Right renal cortex interstitium (tissue), 3 donors: ENCODE measurements around the gene CEP112. TPM values are rescaled to one million over a fixed set of nuclear protein-coding genes. Genes with fewer than 3 reads are reported as not detected.

Experiments used
- DNase-seq, 3 donors: peaks; one replicate each; pipeline ENCODE4 v3.0.0-alpha.2; 2013; ENCODE audit warnings: low read depth in 3 of 3, low spot score in 2 of 3
- polyA plus RNA-seq, 3 donors: library from polyadenylated mRNA; unstranded; fragments of 120-200 nt; gene quantifications; one replicate each; pipeline ENCODE4 v1.2.1, GENCODE V29; 2013; ENCODE audit not compliant: insufficient read length in 3 of 3

Gene CEP112
- polyA plus RNA-seq, 3 donors: 14.2 to 18.5 (median 17.7) TPM

DNA sequence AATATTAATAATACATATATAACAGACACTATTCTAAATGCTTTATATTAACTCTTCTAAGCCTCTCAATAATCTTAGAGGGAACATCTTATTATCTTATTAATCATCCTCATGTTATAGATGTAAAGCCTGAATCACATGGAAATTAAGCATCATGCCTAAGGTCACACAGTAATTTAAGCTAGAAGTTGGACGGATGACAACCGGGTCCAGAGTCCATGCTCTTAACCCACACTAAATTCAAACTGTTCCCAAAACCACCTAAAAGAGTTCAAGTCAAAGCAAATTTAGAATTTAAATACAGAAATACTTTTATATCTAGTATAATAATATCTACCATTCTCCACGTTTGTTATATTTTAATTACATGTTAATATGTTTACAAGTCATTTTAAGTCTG, 193.3 kb downstream of the CEP112 start:
- DNase-seq: no peak

- DNase-seq: no peak
Measured at GRCh38 chr17:65994679-65995078, 197.3 kb downstream of the CEP112 start.

DNA sequence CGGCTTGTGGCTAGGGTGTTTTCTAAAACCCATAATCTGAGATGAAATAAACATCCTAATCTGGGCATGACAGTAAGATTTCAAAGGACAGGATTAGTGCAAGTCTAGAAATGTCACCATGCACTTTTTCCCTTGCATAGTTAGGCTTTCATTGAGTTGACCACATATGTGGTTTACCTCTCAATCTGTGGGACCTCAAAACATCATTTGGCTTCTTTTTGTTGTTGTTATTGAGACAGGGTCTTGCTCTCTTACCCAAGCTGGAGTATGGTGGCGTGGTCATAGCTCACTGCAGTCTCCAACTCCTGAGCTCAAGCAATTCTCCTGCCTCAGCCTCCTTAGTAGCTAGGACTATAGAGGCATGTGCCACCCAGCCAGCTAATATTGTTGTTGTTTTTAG, 197.8 kb downstream of the CEP112 start:
- no peak for DNase-seq

GRCh38 chr17:65990593-65990992, 201.3 kb downstream of the CEP112 start:
- no peak for DNase-seq

- no peak for DNase-seq
Measured at GRCh38 chr17:65988451-65988850, 203.5 kb downstream of the CEP112 start.

GRCh38 chr17:65987988-65988387, 203.9 kb downstream of the CEP112 start:
- DNase-seq: no peak

DNA sequence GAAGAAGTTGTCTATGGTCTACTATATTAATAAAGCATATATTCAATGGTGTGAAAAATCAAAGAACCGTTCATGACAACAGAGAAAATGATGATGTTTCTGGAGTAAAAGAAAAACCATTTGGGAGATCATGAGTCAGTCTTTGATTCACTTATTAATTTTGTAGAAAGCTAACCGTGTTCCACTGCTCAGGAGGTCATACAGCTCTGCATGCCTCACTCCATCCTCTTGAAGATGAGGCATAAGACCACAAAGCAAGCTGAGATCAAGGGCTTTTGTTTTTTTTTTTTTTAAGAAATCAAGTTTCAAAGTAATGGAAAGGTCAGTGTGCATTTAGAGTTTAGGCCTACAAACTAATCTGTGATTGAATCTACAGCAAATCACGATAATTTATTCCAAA, 206.4 kb downstream of the CEP112 start:
- DNase-seq: no peak

DNA sequence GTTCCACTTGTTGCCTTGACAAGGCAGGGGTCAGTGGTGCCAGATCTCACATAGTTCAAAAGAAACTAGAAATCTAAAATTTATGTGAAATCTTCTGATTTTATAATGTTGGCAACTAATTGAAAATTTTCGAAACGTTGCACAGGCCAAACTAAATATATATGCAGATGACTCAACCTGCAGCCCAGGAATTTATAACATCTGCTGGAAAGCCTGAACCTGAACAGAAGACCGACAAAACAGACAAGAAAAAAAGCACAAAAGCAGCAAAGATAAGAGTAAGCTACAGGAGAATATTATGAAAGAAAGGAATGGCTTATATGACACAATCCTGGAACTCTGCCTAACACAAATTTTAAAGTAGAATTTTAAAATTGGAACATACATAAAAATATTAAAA, 207.6 kb downstream of the CEP112 start:
- DNase-seq: no peak

DNA sequence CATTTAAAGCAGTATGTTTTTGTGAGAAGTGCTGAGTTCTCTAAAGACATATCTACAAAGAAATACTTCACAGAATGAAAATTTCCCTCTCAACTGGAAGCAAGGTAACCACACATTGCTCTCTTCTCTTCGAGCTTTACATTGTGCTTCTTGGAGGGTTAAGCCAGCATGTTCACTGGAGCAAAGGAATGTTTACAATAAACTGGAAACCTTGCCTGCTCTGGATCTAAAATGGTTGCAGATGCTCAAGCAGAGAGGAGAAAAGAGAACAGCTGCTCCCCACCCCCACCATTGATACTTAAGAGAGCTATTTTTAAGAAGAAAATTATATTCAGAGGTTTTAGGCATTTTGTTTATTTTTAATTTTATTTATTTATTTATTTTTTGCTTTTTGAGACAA, 213.1 kb downstream of the CEP112 start:
- DNase-seq: no peak

GRCh38 chr17:65977041-65977440, 214.9 kb downstream of the CEP112 start:
- DNase-seq: no peak

DNA sequence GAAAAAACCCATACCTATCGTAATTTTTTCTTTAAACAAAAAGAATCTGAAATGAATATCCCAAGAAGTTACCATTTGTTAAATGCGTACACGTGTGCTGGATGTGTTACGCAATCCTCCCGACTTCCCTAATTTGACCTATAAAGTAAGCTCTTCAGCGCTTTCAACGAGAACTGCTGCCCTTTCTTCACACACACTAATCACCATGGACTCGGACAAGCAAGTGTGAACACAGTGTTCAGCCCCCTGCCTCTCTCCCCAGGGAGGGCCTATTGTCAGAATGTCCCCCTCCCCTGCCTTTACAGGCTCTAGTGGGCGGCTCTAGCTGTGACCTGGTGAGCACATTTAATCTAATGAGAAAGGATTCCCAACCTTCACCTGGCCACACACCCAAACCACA, 216.1 kb downstream of the CEP112 start:
- no peak for DNase-seq

GRCh38 chr17:65973237-65973636, 218.7 kb downstream of the CEP112 start:
- no peak for DNase-seq

- DNase-seq: no peak
Measured at GRCh38 chr17:65967372-65967771, 224.6 kb downstream of the CEP112 start.

DNA sequence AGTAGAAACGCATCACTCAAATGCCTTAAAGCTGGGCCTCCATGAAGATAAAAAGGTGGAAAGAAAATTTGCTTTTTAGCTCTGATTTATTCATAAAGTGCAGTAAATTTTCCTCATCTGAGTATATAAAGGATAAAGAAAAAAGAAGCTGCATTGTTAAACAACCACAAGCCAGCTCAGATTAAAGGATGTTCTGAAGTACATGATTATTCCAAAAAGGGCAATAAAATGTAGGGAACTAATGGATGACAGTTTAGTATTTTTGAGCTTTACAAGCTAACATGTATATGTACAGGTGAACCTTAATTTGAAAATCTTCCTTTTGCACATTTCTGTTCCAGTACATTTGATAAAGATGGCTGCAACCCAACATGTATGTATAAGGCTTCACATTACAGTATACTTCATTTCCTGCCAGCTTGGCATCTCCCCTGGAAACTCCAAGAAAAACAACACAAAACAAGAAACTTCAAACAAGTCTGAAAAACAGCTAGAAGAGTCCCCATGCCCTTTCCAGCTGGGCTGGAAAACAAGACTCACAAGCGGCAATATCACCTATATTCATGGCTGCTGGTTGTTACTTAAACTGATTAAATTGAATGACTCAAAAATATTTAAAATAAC, 225.7 kb downstream of the CEP112 start:
- no peak for DNase-seq

GRCh38 chr17:65963179-65963578, 228.8 kb downstream of the CEP112 start:
- DNase-seq: no peak

DNA sequence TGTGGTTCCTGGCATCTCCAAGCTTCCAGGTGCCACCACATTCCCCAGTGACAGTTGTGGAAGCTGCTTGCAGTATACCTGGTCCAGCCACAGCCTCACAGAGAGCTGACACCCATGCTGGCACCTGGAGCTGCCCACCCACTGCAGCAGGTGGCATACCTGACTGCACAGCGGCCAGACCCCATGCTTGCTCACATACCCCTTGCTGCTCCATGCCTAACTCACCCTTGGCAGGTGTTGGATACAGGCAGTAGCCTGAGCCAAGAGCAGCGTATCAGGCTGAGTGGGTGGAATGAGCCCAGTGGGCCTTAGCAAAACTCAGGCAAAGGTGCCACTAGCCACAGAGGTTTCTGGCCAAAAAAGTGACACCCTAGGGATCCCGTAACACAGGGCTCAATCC, 232.3 kb downstream of the CEP112 start:
- no peak for DNase-seq

GRCh38 chr17:65956814-65957213, 235.1 kb downstream of the CEP112 start:
- DNase-seq: no peak

DNA sequence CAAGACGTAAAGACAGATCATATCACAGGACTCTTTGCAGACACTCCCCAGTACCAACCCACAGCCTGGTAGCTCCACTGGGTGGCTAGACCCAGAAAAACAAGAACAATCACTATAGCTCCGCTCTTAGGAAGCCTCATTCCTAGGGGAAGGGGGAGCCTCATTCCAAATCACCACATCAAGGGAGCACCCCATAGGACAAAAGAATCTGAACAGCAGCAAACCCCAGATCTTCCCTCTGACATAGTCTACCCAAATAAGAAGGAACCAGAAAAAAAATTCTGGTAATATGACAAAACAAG, 237.8 kb downstream of the CEP112 start:
- no peak for DNase-seq

- no peak for DNase-seq
Measured at GRCh38 chr17:65953316-65954147, 238.4 kb downstream of the CEP112 start.

GRCh38 chr17:65952586-65952985, 239.3 kb downstream of the CEP112 start:
- no peak for DNase-seq

- DNase-seq: no peak
Measured at GRCh38 chr17:65952015-65952414, 239.9 kb downstream of the CEP112 start.

DNA sequence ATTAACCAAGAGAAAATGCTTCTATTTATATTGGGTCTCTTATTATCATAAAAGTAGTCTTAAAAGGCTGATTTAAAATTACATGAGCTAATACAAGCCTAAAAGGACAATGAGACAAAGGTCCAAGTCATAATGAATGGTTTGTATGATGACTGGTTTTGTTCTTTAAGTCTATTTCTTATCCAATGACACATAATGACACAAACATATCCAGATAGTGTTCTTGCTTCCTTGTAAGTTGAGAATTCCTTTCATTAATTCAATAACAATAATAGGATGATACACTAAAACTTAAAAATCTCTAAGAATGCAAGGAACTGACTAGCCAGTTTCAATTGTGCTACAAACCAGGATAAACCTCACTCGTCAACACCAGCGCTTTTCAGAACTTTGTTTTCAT, 244.1 kb downstream of the CEP112 start:
- no peak for DNase-seq

GRCh38 chr17:65942592-65942991, 249.3 kb downstream of the CEP112 start:
- no peak for DNase-seq
